Measurements from ENCODE around the gene ZNG1F. TPM values are rescaled to one million over a fixed set of nuclear protein-coding genes. Genes with fewer than 3 reads are reported as not detected.
"Not testable (repeated sequence)": the region's sequence is repeated elsewhere in the genome, so short reads cannot be mapped to it uniquely, and the experiment has no call there.

The ZNG1F gene
- 1 to 10 TPM in 3 of 4 donors, under 1 TPM in 1; 0.59 to 3.2 (median 2.3) TPM for total RNA-seq

DNA sequence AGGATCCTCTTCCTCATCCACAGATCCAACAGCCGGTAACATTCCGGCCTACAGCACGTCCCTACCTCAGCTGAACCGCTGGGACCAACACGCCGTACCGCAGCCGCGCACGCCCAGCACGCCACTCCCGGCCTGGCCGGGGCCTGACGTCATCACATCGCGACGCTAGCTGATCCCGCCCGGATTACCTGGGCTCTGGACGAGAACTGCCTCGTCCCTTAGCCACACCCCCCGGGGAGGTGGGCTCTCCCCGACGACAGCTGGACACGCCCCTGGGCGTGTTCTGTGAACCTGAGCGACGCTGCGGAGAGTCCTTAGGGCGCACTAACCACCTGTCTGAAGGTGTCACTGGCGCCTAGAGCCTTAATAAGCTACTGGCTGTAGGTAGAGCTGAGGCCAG lies at the start of gene ZNG1F:
Gene ZNG1F (minus strand): TSS at position 101 of the 400 bp plus-strand sequence. CDS start 59 bp downstream, at position 42.
- H3K27me3 ChIP-seq; in situ Hi-C loops (cut with MboI; ENCODE audit: low sequenced_read_pairs in 4 of 4); DNase-seq; H3K36me3 ChIP-seq; H3K9me3 ChIP-seq; H3K27ac ChIP-seq; intact Hi-C loops (cut with DNase I; ENCODE audit: low total_unique reads); H3K4me1 ChIP-seq; ATAC-seq; H3K4me3 ChIP-seq: not testable (repeated sequence)

DNA sequence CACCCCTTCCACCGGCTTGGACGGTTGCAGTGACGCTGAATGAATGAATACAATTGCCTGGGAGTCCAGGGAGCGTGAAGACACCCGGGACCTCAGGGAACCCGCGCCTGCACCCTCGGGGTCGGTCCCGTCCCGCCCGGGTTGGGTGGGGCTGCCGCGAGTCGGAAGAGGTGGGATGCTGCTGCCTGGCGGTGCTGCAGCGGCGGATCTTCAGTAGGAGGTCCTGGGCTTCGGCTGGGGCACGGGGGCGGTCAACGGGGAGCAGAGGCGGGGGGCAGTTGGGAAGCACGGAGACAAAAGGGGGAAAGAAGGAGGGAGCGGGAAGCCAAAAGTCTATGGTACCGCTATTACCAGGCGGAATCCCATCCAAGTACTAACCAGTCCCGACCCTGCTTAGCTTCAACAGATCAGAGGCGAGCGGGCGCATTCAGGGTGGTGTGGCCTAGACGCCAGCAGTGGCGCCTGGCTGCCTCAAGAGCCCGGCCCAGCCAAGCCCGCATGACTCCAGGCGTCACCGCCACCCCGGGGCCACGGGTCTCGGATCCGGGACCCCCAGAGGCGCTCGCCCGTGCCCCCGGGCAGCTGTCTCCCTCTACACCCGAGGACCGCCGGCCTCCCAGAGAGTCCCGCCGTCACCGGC lies 48.1 kb upstream of the ZNG1F start:
- intact Hi-C loops (cut with DNase I; ENCODE audit: low total_unique reads); H3K27ac ChIP-seq; in situ Hi-C loops (cut with MboI; ENCODE audit: low sequenced_read_pairs in 4 of 4); H3K27me3 ChIP-seq; H3K9me3 ChIP-seq; DNase-seq; H3K4me1 ChIP-seq; H3K4me3 ChIP-seq; H3K36me3 ChIP-seq; ATAC-seq: not testable (repeated sequence)

GRCh38 chr9:41236486-41237109 lies 47.5 kb upstream of the ZNG1F start:
- H3K36me3 ChIP-seq; intact Hi-C loops (cut with DNase I; ENCODE audit: low total_unique reads); H3K27me3 ChIP-seq; ATAC-seq; DNase-seq; in situ Hi-C loops (cut with MboI; ENCODE audit: low sequenced_read_pairs in 4 of 4); H3K4me3 ChIP-seq; H3K27ac ChIP-seq; H3K4me1 ChIP-seq; H3K9me3 ChIP-seq: not testable (repeated sequence)

- H3K9me3 ChIP-seq; ATAC-seq; H3K36me3 ChIP-seq; H3K4me3 ChIP-seq; intact Hi-C loops (cut with DNase I; ENCODE audit: low total_unique reads); H3K4me1 ChIP-seq; H3K27me3 ChIP-seq; in situ Hi-C loops (cut with MboI; ENCODE audit: low sequenced_read_pairs in 4 of 4); H3K27ac ChIP-seq: not testable (repeated sequence)
- DNase-seq = peak in 1 of 2 donors; percentile 2
Observed at GRCh38 chr9:41234811-41235805, 46.0 kb upstream of the ZNG1F start.

- intact Hi-C loops (cut with DNase I; ENCODE audit: low total_unique reads); H3K4me3 ChIP-seq; in situ Hi-C loops (cut with MboI; ENCODE audit: low sequenced_read_pairs in 4 of 4); DNase-seq; H3K36me3 ChIP-seq; H3K9me3 ChIP-seq; H3K27ac ChIP-seq; H3K4me1 ChIP-seq; ATAC-seq; H3K27me3 ChIP-seq: not testable (repeated sequence)
Observed at GRCh38 chr9:41234221-41234620, 45.1 kb upstream of the ZNG1F start.

GRCh38 chr9:41232326-41232725 lies 43.2 kb upstream of the ZNG1F start:
- peak in 1 of 2 donors; percentile 3 for DNase-seq
- H3K4me1 ChIP-seq; H3K9me3 ChIP-seq; in situ Hi-C loops (cut with MboI; ENCODE audit: low sequenced_read_pairs in 4 of 4); intact Hi-C loops (cut with DNase I; ENCODE audit: low total_unique reads); H3K4me3 ChIP-seq; H3K27ac ChIP-seq; H3K36me3 ChIP-seq; H3K27me3 ChIP-seq: not testable (repeated sequence)
- peak in 1 of 2 donors; percentile 36 for ATAC-seq

GRCh38 chr9:41230418-41230817 lies 41.3 kb upstream of the ZNG1F start:
- H3K4me3 ChIP-seq; intact Hi-C loops (cut with DNase I; ENCODE audit: low total_unique reads); in situ Hi-C loops (cut with MboI; ENCODE audit: low sequenced_read_pairs in 4 of 4); H3K36me3 ChIP-seq; H3K9me3 ChIP-seq; H3K4me1 ChIP-seq; H3K27ac ChIP-seq; H3K27me3 ChIP-seq: not testable (repeated sequence)
- DNase-seq (peak in 1 of 2 donors; percentile 1), ATAC-seq (peak; percentile 8 to 27)

Measured in gastrocnemius medialis (tissue), 4 donors.